Measurements from ENCODE around the gene SEPTIN1. TPM values are rescaled to one million over a fixed set of nuclear protein-coding genes. Genes with fewer than 3 reads are reported as not detected.

SEPTIN1 gene
- total and polyA plus RNA-seq, 2 experiments from 2014 or later = 0.21 to 3.9 TPM

- TF ChIP-seq CTCF (conservative IDR thresholded peaks at IDR 0.05; ENCODE audit: low read depth in 2 of 2) (no peak), CREB1 (CRISPR knock-in tag; IDR thresholded peaks at IDR 0.05; ENCODE audit: low read depth) (no peak), REST (IDR thresholded peaks at IDR 0.05; ENCODE audit: unreplicated experiment) (no peak), EZH2 (IDR thresholded peaks at IDR 0.05; ENCODE audit: low read depth, unreplicated experiment) (no peak), ZNF114 (CRISPR knock-in tag; IDR thresholded peaks at IDR 0.05) (no peak), JUNB (IDR thresholded peaks at IDR 0.05; ENCODE audit: unreplicated experiment) (no peak), ETS1 (IDR thresholded peaks at IDR 0.05) (no peak), POLR2AphosphoS5 (IDR thresholded peaks at IDR 0.05; ENCODE audit: low read depth) (no peak)
Measured at GRCh38 chr16:30413112-30413806, 30.9 kb upstream of the SEPTIN1 start (continued).

- Histone ChIP-seq H3K79me2 (replicated peaks; ENCODE audit: insufficient read depth) (peaks cover 16% of the 10 kb centered on the region; the same call in 1 of the 2 replicates), H3K4me2 (peak overlapping the region; percentile 51; the same call in 1 of the 2 replicates), H2AFZ (no peak overlapping the region), H3K36me3 (ENCODE audit: insufficient read depth) (peaks cover 3% of the 10 kb centered on the region; the same call in 1 of the 2 replicates), H3K4me1 (ENCODE audit: insufficient read depth) (peaks cover 8% of the 10 kb centered on the region), H3F3A (replicated peaks; ENCODE audit: low read depth) (peaks cover 18% of the 10 kb centered on the region; the same call in 1 of the 2 replicates), H3K27me3 (ENCODE audit: insufficient read depth) (no peaks in the 10 kb centered on the region), H4K20me1 (replicated peaks; ENCODE audit: insufficient read depth) (peaks cover 15% of the 10 kb centered on the region), H3K4me3 (no peak overlapping the region), H3K27ac (ENCODE audit: low read depth) (no peak overlapping the region), H3K9me2 (ENCODE audit: insufficient read depth) (no peaks in the 10 kb centered on the region)
- H3K9me3 Mint-ChIP-seq = no peaks in the 10 kb centered on the region
- TF ChIP-seq ETS1 (IDR thresholded peaks at IDR 0.05) (no peak), CTCF (conservative IDR thresholded peaks at IDR 0.05; ENCODE audit: low read depth in 2 of 2) (peak; percentile 87 to 95)
- H3K27me3 Mint-ChIP-seq (ENCODE audit: insufficient read depth, low read depth, poor library complexity) = peaks cover 12% of the 10 kb centered on the region
- H3K4me3 Mint-ChIP-seq = peak overlapping the region; percentile 24; the same call in 1 of the 3 replicates
- peaks cover 39% of the 10 kb centered on the region for H3K36me3 Mint-ChIP-seq (ENCODE audit: low read depth)
- DNase-seq (ENCODE audit: low spot score) = peak; percentile 96
- peaks cover 16% of the 10 kb centered on the region for H3K4me1 Mint-ChIP-seq
- no peak overlapping the region for H3K27ac Mint-ChIP-seq
- ATAC-seq = peak; percentile 63
Measured at GRCh38 chr16:30409125-30410060, 27.0 kb upstream of the SEPTIN1 start.
